Transverse colon (tissue), 4 donors: ENCODE results near the gene GPR39. TPM values are rescaled to one million over a fixed set of nuclear protein-coding genes. Genes with fewer than 3 reads are reported as not detected.

ENCODE experiments used
- DNase-seq: peaks from one replicate; pipeline ENCODE4 v3.0.0-alpha.2; 2019
- H3K27ac ChIP-seq, 4 donors: fragments of 200-600 bp; sonication (generic); 2 replicates each; pipeline ENCODE4 v1.5.1; 2016 to 2018; ENCODE audit warnings: inconsistent platforms in 4 of 4
- H3K27me3 ChIP-seq: fragments of 200-600 bp; sonication (generic); 2 replicates; pipeline ENCODE4 v1.5.1; 2017; ENCODE audit warnings: inconsistent platforms
- H3K36me3 ChIP-seq, 4 donors: fragments of 200-600 bp; sonication (generic); 2 replicates each; pipeline ENCODE4 v1.5.1; 2017 to 2019; ENCODE audit warnings: inconsistent platforms in 4 of 4
- H3K4me1 ChIP-seq, 4 donors: fragments of 200-600 bp; sonication (generic); 2 replicates each; pipeline ENCODE4 v1.5.1; 2017 to 2020; ENCODE audit warnings: inconsistent platforms in 4 of 4
- H3K4me3 ChIP-seq, 4 donors: fragments of 200-600 bp; sonication (generic); 1 replicate in 1 of 4; 2 replicates in 3 of 4; pipeline versions ENCODE4 v1.5.1 to v1.6.1; 2017 to 2019; ENCODE audit warnings: inconsistent platforms in 4 of 4
- H3K9me3 ChIP-seq, 2 donors: fragments of 200-600 bp; sonication (generic); 2 replicates each; pipeline ENCODE4 v1.5.1; 2017 to 2019; ENCODE audit warnings: inconsistent platforms in 2 of 2
- CTCF ChIP-seq, 5 experiments: fragments of 200-600 bp in 3 of 5; fragments of 450-650 bp in 2 of 5; sonication (generic) in 3 of 5; IDR thresholded peaks; 1 replicate in 2 of 5; 2 replicates in 3 of 5; pipeline ENCODE4 v1.5.1; 2016 to 2017; ENCODE audit warnings: antibody characterized with exemption in 5 of 5, inconsistent platforms in 3 of 5, mild to moderate bottlenecking in 2 of 5, moderate library complexity in 1 of 5
- EP300 ChIP-seq: sonication (generic); formaldehyde crosslinking; IDR thresholded peaks from one replicate; pipeline ENCODE4 v1.6.1; 2017; ENCODE audit warnings: antibody characterized with exemption, low read depth
- POLR2A ChIP-seq: fragments of 450-650 bp; IDR thresholded peaks from one replicate; pipeline ENCODE4 v1.6.1; 2016; ENCODE audit warnings: antibody characterized with exemption, mild to moderate bottlenecking, moderate library complexity
- POLR2AphosphoS5 ChIP-seq, 3 donors: sonication (generic); formaldehyde crosslinking; IDR thresholded peaks; one replicate each; pipeline ENCODE4 v1.6.1; 2016; ENCODE audit warnings: antibody characterized with exemption in 3 of 3
- WGBS, 2 donors: methylation state at CpG; one replicate each; pipeline ENCODE4 v1.1.5; 2018; ENCODE audit warnings: low coverage in 1 of 2; 5-methylcytosine and 5-hydroxymethylcytosine counted together
- in situ Hi-C, 4 donors: fragments of 200-750 bp; cut with MboI; loops; one replicate each; pipeline versions ENCODE4 v1.15.0 to v1.15.1; 2017; ENCODE audit warnings: low sequenced_read_pairs in 3 of 4, low pct_ligation_motif_present in 1 of 4, low pct_unique_long_range_greater_than_20kb in 1 of 4
- intact Hi-C: fragments of 100-400 bp; cut with DNase I; formaldehyde crosslinking; loops from one replicate; pipeline ENCODE4 v1.15.1; 2023; ENCODE audit warnings: low total_unique reads
- total RNA-seq, 4 donors: library from RNA; depleted of rRNA; stranded (reverse); fragments of >200 nt; gene quantifications; one replicate each; pipeline ENCODE4 v1.1.0, GENCODE V29; 2016

GPR39 gene
- total RNA-seq, 4 donors from 2014 or later, result 26.3 to 85.3 (median 39.6) TPM

- Histone ChIP-seq H3K36me3 (no peaks in the 10 kb centered on the region), H3K27me3 (no peaks in the 10 kb centered on the region), H3K4me3 (no peak overlapping the region), H3K4me1 (peaks cover 0 to 8% (median 0%) of the 10 kb centered on the region in 4 donors), H3K27ac (peak overlapping the region in 1 of 4 donors; percentile 37), H3K9me3 (no peaks in the 10 kb centered on the region)
- in situ Hi-C loops, result no loop called here
- TF ChIP-seq EP300, result no peak
- TF ChIP-seq CTCF (IDR thresholded peaks at IDR 0.05), result no peak
- TF ChIP-seq POLR2AphosphoS5 (IDR thresholded peaks at IDR 0.05), result peak in 1 of 3 donors; percentile 26
- DNase-seq, result peak; percentile 21
- intact Hi-C loops, result no loop called here
- WGBS, 2 donors, result 80 to 83% methylated on average over 1 of the region's 1 CpG
Observed at GRCh38 chr2:132588576-132588975, 172.0 kb downstream of the GPR39 start.

DNA sequence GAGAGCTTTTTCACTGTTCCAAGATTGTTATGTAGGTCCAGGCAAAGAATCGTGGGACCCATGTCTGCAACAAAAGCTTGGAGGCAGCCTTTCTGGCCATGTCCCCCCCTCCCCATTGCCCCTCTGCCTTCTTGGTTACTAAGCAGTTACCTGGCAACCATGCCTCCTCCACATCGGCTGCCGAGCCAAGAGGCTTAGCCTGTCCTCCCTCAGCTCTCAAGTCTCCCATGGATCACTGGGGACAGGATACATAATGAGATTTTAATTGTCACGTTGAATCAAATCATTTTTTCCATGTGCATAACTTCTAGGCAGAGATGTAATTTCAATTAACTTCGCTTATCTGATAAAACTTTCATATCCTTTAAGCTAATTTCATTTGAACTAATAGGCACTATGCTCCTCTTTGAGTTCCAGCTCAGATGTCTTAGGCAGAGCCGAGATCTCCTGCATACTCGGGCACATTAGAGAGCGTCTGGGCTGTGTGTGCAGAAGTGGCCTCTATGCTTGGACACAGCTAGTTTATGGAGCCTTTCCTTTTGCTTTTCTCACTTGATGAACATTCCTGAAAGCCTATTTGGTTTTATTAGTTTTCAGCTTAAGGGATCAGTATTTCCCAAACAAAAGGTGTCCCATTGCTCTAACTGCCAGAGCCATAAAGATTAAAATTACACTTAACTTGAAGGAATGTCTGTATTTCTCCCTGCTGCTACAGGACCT is 172.7 kb downstream of the GPR39 start:
- Histone ChIP-seq H3K27me3 (no peaks in the 10 kb centered on the region), H3K4me3 (no peak overlapping the region), H3K27ac (no peak overlapping the region), H3K4me1 (peaks cover 0 to 8% (median 0%) of the 10 kb centered on the region in 4 donors), H3K9me3 (no peaks in the 10 kb centered on the region), H3K36me3 (no peaks in the 10 kb centered on the region)
- intact Hi-C loops, result no loop called here
- TF ChIP-seq CTCF (IDR thresholded peaks at IDR 0.05), result no peak
- TF ChIP-seq EP300, result no peak
- DNase-seq, result no peak
- WGBS, 2 donors, result 43 to 64% methylated on average over 4 to 8 of the region's 8 CpGs
- in situ Hi-C loops, result no loop called here

DNA sequence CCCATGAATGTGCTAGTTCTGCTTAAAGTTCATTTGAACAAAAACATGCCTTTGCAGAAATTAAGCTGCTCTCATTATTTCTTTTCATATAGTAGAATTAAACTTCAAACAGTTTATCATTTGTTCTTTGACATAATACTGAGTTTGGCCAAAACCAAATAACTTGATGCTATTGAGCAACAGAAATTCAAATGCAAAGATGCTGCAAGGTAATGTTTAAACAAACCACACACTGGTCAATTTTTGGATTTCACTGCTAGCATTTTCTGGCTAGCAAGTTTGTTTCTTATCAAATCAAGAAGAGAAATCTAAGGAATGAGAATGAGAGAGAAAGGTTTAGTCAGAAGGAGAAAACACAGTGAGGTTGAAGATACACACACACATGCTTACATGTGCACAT is 173.4 kb downstream of the GPR39 start:
- Histone ChIP-seq H3K9me3 (no peaks in the 10 kb centered on the region), H3K4me1 (peaks cover 0 to 8% (median 0%) of the 10 kb centered on the region in 4 donors), H3K27ac (no peak overlapping the region), H3K4me3 (no peak overlapping the region), H3K27me3 (no peaks in the 10 kb centered on the region), H3K36me3 (no peaks in the 10 kb centered on the region)
- TF ChIP-seq POLR2AphosphoS5 (IDR thresholded peaks at IDR 0.05) (no peak), CTCF (IDR thresholded peaks at IDR 0.05) (no peak), EP300 (no peak), POLR2A (no peak)
- in situ Hi-C loops (no loop called here), intact Hi-C loops (no loop called here)
- DNase-seq, result no peak

DNA sequence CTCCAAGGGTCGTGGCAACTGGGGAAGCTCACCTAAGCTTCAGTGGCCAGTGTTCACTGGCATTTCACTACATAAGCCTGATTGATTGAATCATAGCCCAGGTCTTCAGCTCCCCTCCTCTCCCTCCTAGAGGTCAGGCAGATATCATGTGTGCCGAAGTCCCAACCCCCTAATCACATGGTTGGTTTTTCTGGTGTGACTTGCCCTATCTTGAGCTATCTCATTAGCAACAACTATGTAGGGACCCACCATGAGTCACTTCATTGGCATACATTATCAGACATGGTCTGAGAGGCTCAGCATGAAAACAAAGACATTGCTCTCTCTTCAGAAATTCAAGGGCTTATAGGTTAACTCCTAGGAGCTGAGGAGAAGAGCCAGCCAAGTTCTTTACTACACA is 176.6 kb downstream of the GPR39 start:
- TF ChIP-seq EP300 (no peak), CTCF (IDR thresholded peaks at IDR 0.05) (no peak), POLR2AphosphoS5 (IDR thresholded peaks at IDR 0.05) (no peak), POLR2A (no peak)
- Histone ChIP-seq H3K27ac (no peak overlapping the region), H3K4me1 (peaks cover 0 to 4% (median 0%) of the 10 kb centered on the region in 4 donors), H3K36me3 (no peaks in the 10 kb centered on the region), H3K4me3 (no peak overlapping the region), H3K27me3 (no peaks in the 10 kb centered on the region), H3K9me3 (no peaks in the 10 kb centered on the region)
- intact Hi-C loops, result no loop called here
- DNase-seq, result no peak
- in situ Hi-C loops, result no loop called here
- WGBS, 2 donors, result 78 to 80% methylated on average over 1 to 2 of the region's 2 CpGs
